Peyer's patch (tissue), 4 donors: ENCODE results near the gene SNX20. TPM values are rescaled to one million over a fixed set of nuclear protein-coding genes. Genes with fewer than 3 reads are reported as not detected.
A peak's percentile ranks its signal among the peaks of the same experiment; 100 is the strongest.

Experiments used
- DNase-seq, 3 donors: peaks; one replicate each; pipeline ENCODE4 v3.0.0-alpha.2; 2017 to 2019
- H3K27ac ChIP-seq, 4 donors: fragments of 200-600 bp; sonication (generic); one replicate each; pipeline ENCODE4 v1.5.1; 2016 to 2019
- H3K27me3 ChIP-seq, 2 donors: fragments of 200-600 bp; sonication (generic); one replicate each; pipeline ENCODE4 v1.5.1; 2019
- H3K36me3 ChIP-seq, 3 donors: fragments of 200-600 bp; sonication (generic); one replicate each; pipeline ENCODE4 v1.5.1; 2016 to 2019
- H3K4me1 ChIP-seq, 4 donors: fragments of 200-600 bp; sonication (generic); one replicate each; pipeline ENCODE4 v1.5.1; 2016 to 2019
- H3K4me3 ChIP-seq, 4 donors: fragments of 200-600 bp; sonication (generic); 1 replicate in 3 of 4; 2 replicates in 1 of 4; pipeline ENCODE4 v1.5.1; 2016 to 2019; ENCODE audit warnings: mild to moderate bottlenecking in 1 of 4
- H3K9me3 ChIP-seq, 4 donors: fragments of 200-600 bp; sonication (generic); one replicate each; pipeline ENCODE4 v1.5.1; 2016 to 2019; ENCODE audit warnings: mild to moderate bottlenecking in 1 of 4
- CTCF ChIP-seq, 6 experiments: fragments of 450-650 bp in 4 of 6; fragments of 200-600 bp in 2 of 6; sonication (generic) in 1 of 6; IDR thresholded peaks; one replicate each; pipeline ENCODE4 v1.5.1; 2017 to 2019; ENCODE audit warnings: antibody characterized with exemption in 6 of 6, mild to moderate bottlenecking in 3 of 6, moderate library complexity in 1 of 6
- POLR2A ChIP-seq, 2 donors: fragments of 450-650 bp; IDR thresholded peaks; one replicate each; pipeline ENCODE4 v1.5.1; 2017; ENCODE audit warnings: antibody characterized with exemption in 2 of 2, mild to moderate bottlenecking in 2 of 2, moderate library complexity in 2 of 2
- total RNA-seq, 4 donors: library from RNA; depleted of rRNA; stranded (reverse); fragments of >200 nt; gene quantifications; one replicate each; pipeline ENCODE4 v1.1.0, GENCODE V29; 2016

SNX20 gene
- total RNA-seq, 4 donors from 2014 or later, result 1.3 to 10.7 (median 2.3) TPM

DNA sequence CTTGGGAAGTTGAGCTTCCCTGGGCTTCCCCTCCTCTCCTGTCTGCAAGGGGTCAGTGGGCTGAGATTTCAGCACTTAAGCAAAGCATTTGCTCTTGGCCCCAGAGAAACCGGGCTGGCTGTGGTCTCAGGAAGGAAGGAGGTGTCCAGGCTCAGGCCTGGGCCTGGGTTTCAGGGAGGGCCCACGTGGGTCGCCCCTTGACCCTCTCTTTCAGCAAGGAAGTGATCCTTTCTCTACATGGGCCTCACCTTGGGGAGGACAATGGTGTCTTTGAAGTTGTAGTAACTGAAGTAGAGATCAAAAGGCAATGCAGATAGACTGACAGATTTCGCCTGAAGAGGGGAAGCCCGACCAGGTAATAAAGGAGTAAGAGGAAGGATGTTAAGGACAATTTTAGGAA, 15.0 kb upstream of the SNX20 start:
- Histone ChIP-seq H3K27me3 (no peaks in the 10 kb centered on the region), H3K36me3 (no peaks in the 10 kb centered on the region), H3K27ac (peak overlapping the region in 3 of 4 donors; percentile 61 to 77 (median 69)), H3K4me1 (peaks cover 7 to 38% (median 19%) of the 10 kb centered on the region in 4 donors), H3K9me3 (no peaks in the 10 kb centered on the region), H3K4me3 (no peak overlapping the region)
- no peak for DNase-seq
- TF ChIP-seq CTCF (IDR thresholded peaks at IDR 0.05) (no peak), POLR2A (IDR thresholded peaks at IDR 0.05) (no peak)

GRCh38 chr16:50695017-50696000, 14.2 kb upstream of the SNX20 start:
- H3K4me1 ChIP-seq, result peaks cover 7 to 38% (median 19%) of the 10 kb centered on the region in 4 donors
- TF ChIP-seq POLR2A (IDR thresholded peaks at IDR 0.05), result no peak
- no peak for TF ChIP-seq CTCF (IDR thresholded peaks at IDR 0.05)
- no peaks in the 10 kb centered on the region for H3K27me3 ChIP-seq
- peak overlapping the region in 3 of 4 donors; percentile 61 to 77 (median 69) for H3K27ac ChIP-seq
- DNase-seq, result no peak
- no peaks in the 10 kb centered on the region for H3K36me3 ChIP-seq
- no peak overlapping the region for H3K4me3 ChIP-seq
- H3K9me3 ChIP-seq, result no peaks in the 10 kb centered on the region

GRCh38 chr16:50694206-50694605, 13.1 kb upstream of the SNX20 start:
- Histone ChIP-seq H3K36me3 (no peaks in the 10 kb centered on the region), H3K9me3 (no peaks in the 10 kb centered on the region), H3K4me3 (peak overlapping the region in 2 of 4 donors; percentile 62 to 64), H3K4me1 (peaks cover 7 to 38% (median 19%) of the 10 kb centered on the region in 4 donors), H3K27me3 (no peaks in the 10 kb centered on the region), H3K27ac (peak overlapping the region in 1 of 4 donors; percentile 70)
- TF ChIP-seq POLR2A (IDR thresholded peaks at IDR 0.05) (no peak), CTCF (IDR thresholded peaks at IDR 0.05) (no peak)
- no peak for DNase-seq

DNA sequence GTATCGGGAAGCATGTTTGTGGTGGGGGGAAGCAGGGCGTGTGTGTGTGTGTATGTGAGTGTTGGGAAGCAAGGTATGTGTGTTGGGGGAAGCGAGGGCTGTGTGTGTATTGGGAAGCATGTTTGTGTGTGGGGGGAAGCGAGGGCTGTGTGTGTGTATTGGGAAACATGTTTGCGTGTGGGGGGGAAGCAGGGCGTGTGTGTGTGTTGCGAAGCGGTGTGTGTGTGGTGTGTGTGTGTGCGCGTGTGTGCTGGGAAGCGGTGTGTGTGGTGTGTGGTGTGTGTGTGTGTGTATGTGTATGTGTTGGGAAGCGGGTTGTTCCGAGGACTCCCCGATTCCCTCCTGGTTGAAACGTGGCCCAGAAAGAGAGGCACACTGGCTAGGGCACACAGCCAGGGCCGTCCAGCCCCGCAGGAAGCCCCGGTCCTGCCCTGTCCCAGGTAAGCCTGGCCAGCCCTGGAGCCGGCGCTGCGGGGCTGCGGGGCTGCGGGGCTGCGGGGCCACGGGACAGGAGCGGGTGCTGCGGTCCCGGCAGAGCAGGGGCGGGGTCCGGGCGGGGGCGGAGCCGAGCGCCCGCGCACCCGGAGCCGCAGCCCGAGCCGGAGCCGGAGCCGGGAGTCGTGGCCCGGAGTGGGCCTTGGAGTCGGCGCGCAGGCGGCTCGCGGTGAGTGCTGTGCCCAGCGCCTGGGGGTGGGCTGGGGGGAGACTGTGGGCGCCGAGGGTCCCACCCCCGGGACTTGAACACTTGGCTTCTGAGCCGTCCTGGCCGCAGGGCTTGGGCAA, 12.1 kb upstream of the SNX20 start, which contains the start of gene NOD2:
Gene NOD2, plus strand, starts transcription at position 608 of the 783 bp plus-strand sequence. CDS start 5,890 bp downstream, outside the sequence.
- TF ChIP-seq CTCF (IDR thresholded peaks at IDR 0.05), result no peak
- no peak for TF ChIP-seq POLR2A (IDR thresholded peaks at IDR 0.05)
- Histone ChIP-seq H3K27ac (peak within 1 kb of the TSS in 2 of 4 donors; percentile 25 to 70), H3K4me1 (peaks cover 7 to 33% (median 19%) of the 10 kb centered on the region in 4 donors), H3K27me3 (no peaks in the 10 kb centered on the region), H3K4me3 (peak within 1 kb of the TSS; percentile 32 to 64 (median 60)), H3K9me3 (no peaks in the 10 kb centered on the region), H3K36me3 (no peaks in the 10 kb centered on the region)
- DNase-seq, result no peak

- TF ChIP-seq CTCF (IDR thresholded peaks at IDR 0.05), result no peak
- TF ChIP-seq POLR2A (IDR thresholded peaks at IDR 0.05), result no peak
- no peak overlapping the region for H3K4me3 ChIP-seq
These were observed 11.5 kb upstream of the SNX20 start for GRCh38 chr16:50692644-50692998.

More at GRCh38 chr16:50692644-50692998, 11.5 kb upstream of the SNX20 start:
- DNase-seq, result no peak
- no peaks in the 10 kb centered on the region for H3K36me3 ChIP-seq
- H3K9me3 ChIP-seq, result no peaks in the 10 kb centered on the region
- H3K27ac ChIP-seq, result no peak overlapping the region
- H3K27me3 ChIP-seq, result no peaks in the 10 kb centered on the region
- peaks cover 7 to 28% (median 17%) of the 10 kb centered on the region in 4 donors for H3K4me1 ChIP-seq
